Thoracic aorta (tissue), 2 donors: ENCODE results near the gene IGF2BP3. TPM values are rescaled to one million over a fixed set of nuclear protein-coding genes. Genes with fewer than 3 reads are reported as not detected.

Experiments
- ATAC-seq: fragments of 150-250 bp; one replicate; pipeline ENCODE4 v1.8.0; 2017; ENCODE audit warnings: low read depth; ENCODE audit not compliant: insufficient number of reproducible peaks, low FRiP score
- DNase-seq: peaks from one replicate; pipeline ENCODE4 v3.0.0-alpha.2; 2020; ENCODE audit warnings: low spot score
- H3K27ac ChIP-seq, 2 donors: fragments of 200-600 bp; sonication (generic); 1 replicate in 1 of 2; 2 replicates in 1 of 2; pipeline ENCODE4 v1.5.1; 2016; ENCODE audit warnings: mild to moderate bottlenecking in 2 of 2, moderate library complexity in 2 of 2
- H3K27me3 ChIP-seq: fragments of 200-600 bp; sonication (generic); replicated peaks from 2 replicates; pipeline ENCODE4 v1.6.0; 2016; ENCODE audit warnings: mild to moderate bottlenecking; ENCODE audit not compliant: insufficient read depth
- H3K36me3 ChIP-seq: fragments of 200-600 bp; sonication (generic); one replicate; pipeline ENCODE4 v1.5.1; 2016
- H3K4me1 ChIP-seq, 2 donors: fragments of 200-600 bp; sonication (generic); 1 replicate in 1 of 2; 2 replicates in 1 of 2; pipeline versions ENCODE4 v1.5.1 to v1.6.0; 2016; ENCODE audit warnings: low read depth in 2 of 2, mild to moderate bottlenecking in 1 of 2; ENCODE audit not compliant: control insufficient read depth in 1 of 2
- H3K4me3 ChIP-seq: fragments of 200-600 bp; sonication (generic); 2 replicates; pipeline ENCODE4 v1.5.1; 2016; ENCODE audit warnings: mild to moderate bottlenecking
- H3K9me3 ChIP-seq: fragments of 200-600 bp; sonication (generic); 2 replicates; pipeline ENCODE4 v1.5.1; 2016
- total RNA-seq, 2 donors: library from RNA; depleted of rRNA; stranded (reverse); fragments of >200 nt; gene quantifications; one replicate each; pipeline versions ENCODE4 v1.1.0 to v1.2.3, GENCODE V29; 2016
- TF ChIP-seq, protein P1 (sequence below): fragments of 200-600 bp; sonication (generic); IDR thresholded peaks from one replicate; pipeline ENCODE4 v1.5.1; 2019; ENCODE audit warnings: antibody characterized with exemption

The IGF2BP3 gene
- total RNA-seq, 2 donors from 2014 or later: 0.27 to 8.1 TPM

DNA sequence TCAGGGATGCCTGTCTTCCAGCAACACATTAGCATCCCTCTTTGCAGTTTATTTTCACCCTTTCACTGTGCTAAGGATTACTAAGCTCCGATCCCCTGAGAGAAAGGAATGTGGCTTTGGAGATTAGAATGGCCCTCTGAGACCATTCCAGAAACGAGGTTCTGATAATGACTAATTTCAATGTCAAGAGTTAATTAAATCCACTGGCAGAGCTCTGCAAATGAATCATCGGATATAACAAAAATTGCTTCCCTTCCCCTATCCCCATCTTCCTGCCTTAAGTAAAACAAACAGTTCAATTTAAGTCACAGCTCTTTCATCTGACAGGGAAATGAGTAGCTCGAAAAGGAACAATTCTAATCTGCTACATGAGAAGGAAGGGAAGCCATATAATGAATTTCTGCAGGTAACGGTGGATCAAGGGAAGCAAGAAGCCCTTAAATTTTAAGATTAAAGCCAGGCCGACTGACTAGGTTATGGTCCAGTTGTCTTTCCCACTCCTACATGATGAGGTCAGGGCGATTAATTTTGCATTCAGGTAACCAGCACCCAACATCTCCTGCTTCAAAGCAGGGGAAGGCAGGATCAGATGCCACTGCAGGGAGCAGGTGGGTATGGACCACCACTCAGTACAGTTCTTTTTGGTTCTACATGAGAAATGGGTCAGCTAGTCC is 120.7 kb downstream of the IGF2BP3 start:
- Histone ChIP-seq H3K27me3 (no peaks in the 10 kb centered on the region), H3K4me1 (no peaks in the 10 kb centered on the region), H3K4me3 (no peak overlapping the region), H3K36me3 (no peaks in the 10 kb centered on the region), H3K9me3 (no peaks in the 10 kb centered on the region), H3K27ac (no peak overlapping the region)
- DNase-seq: no peak
- ATAC-seq: no peak
- TF ChIP-seq, protein P1, sequence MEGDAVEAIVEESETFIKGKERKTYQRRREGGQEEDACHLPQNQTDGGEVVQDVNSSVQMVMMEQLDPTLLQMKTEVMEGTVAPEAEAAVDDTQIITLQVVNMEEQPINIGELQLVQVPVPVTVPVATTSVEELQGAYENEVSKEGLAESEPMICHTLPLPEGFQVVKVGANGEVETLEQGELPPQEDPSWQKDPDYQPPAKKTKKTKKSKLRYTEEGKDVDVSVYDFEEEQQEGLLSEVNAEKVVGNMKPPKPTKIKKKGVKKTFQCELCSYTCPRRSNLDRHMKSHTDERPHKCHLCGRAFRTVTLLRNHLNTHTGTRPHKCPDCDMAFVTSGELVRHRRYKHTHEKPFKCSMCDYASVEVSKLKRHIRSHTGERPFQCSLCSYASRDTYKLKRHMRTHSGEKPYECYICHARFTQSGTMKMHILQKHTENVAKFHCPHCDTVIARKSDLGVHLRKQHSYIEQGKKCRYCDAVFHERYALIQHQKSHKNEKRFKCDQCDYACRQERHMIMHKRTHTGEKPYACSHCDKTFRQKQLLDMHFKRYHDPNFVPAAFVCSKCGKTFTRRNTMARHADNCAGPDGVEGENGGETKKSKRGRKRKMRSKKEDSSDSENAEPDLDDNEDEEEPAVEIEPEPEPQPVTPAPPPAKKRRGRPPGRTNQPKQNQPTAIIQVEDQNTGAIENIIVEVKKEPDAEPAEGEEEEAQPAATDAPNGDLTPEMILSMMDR: no peak

DNA sequence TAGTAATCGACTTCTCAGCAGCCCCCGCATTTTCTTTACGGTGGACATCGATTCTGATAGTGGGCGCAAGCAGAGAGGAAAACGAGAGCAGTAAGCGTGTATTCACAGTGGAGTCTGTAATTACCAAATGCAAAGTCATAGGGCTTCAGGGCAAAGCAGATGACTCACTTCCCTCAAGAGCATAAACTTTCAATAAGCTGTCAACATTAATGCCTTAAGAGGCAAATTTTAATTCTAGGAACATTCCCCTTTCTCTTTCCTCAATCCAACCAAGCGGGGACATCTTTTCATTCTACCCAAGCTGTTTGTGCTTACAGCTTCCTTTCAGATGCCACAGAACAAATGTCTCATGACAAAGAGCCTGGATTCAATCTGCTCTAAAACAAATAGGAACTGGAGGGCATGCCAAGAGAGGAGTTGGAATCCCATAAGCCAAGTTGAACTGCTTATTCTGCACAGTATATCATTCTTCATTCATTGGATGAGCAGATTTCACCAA is 122.6 kb downstream of the IGF2BP3 start:
- H3K4me3 ChIP-seq: no peak overlapping the region
- DNase-seq (no peak), ATAC-seq (no peak)
- TF ChIP-seq, protein P1: no peak
- H3K4me1 ChIP-seq: no peaks in the 10 kb centered on the region
- no peak overlapping the region for H3K27ac ChIP-seq
- no peaks in the 10 kb centered on the region for H3K36me3 ChIP-seq
- no peaks in the 10 kb centered on the region for H3K27me3 ChIP-seq
- H3K9me3 ChIP-seq: no peaks in the 10 kb centered on the region

DNA sequence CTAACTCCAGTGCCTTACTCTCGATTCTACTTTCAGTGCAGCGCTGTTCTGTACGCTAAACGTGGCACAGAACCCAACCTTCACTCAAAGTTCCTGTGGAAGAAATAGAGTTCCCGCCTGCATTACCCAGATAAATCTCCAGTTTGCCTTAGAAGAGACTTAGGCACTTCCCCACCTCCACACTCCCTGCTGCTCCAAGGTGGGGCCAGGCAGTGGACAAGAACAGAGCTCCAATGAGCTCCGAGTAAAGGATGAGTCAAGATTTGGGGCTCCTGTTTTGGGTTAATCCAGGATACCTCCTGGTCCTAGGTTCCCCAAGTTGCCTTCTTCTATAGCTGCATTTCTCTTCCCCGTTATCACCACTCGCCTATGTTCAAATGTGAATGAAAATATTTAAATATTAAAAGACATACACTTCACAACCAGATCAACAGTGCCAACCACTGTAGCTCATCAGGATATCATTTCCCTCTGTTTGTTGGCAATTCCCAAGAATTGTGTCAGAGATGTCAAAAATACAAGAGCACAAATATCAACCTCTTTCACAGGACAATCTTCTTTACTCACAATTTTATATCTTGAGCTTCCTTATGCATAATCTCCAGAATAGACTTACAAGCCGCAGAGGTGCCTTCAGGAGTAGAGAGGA is 123.1 kb downstream of the IGF2BP3 start:
- no peaks in the 10 kb centered on the region for H3K4me1 ChIP-seq
- no peak for ATAC-seq
- no peaks in the 10 kb centered on the region for H3K9me3 ChIP-seq
- peak overlapping the region; percentile 37 for H3K4me3 ChIP-seq
- DNase-seq: no peak
- H3K27ac ChIP-seq: no peak overlapping the region
- no peaks in the 10 kb centered on the region for H3K27me3 ChIP-seq
- TF ChIP-seq, protein P1: no peak
- no peaks in the 10 kb centered on the region for H3K36me3 ChIP-seq

DNA sequence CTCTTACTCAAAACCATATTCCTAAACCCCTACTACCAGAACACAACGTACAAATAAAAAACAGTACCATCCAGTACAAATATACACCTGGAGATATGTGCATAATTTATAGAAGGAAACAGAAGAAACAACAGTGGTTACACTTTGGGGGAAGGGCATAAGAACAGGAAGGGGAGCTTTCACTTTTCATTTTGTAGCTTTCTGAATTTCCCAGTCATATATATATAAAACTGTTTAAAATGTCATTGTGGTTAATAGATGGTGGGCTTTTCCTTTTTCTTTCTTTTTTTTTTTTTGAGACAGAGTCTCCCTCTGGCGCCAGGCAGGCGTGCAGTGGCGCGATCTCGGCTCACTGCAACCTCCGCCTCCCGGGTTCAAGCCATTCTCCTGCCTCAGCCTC is 124.0 kb downstream of the IGF2BP3 start:
- Histone ChIP-seq H3K9me3 (no peaks in the 10 kb centered on the region), H3K4me3 (peak overlapping the region; percentile 54), H3K27ac (no peak overlapping the region), H3K4me1 (no peaks in the 10 kb centered on the region), H3K27me3 (no peaks in the 10 kb centered on the region), H3K36me3 (no peaks in the 10 kb centered on the region)
- TF ChIP-seq, protein P1: no peak
- ATAC-seq (no peak), DNase-seq (no peak)

DNA sequence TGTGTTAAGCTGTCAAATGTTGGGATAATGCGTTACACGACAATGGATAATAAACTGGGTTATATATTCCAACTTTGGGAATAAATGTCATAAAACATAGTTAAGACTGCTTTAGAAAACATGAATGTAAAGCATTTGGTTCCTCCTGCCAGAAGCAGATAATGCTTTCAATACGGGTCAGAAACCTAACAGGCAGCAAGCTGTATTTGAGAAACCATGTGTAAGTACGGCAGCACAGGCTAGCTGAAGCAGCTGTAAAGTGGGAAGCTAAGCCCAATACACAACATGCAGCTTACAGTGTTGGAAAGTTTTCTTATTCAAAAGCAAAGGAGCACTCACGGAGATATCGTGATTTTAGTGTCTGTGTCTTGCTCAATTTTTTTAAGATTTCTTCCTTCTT is 124.7 kb downstream of the IGF2BP3 start:
- H3K4me3 ChIP-seq: no peak overlapping the region
- ATAC-seq (no peak), DNase-seq (no peak)
- TF ChIP-seq, protein P1: no peak
- no peaks in the 10 kb centered on the region for H3K27me3 ChIP-seq
- no peaks in the 10 kb centered on the region for H3K36me3 ChIP-seq
- H3K27ac ChIP-seq: no peak overlapping the region
- H3K4me1 ChIP-seq: no peaks in the 10 kb centered on the region
- H3K9me3 ChIP-seq: no peaks in the 10 kb centered on the region
